Stimulated activated CD4-positive, alpha-beta T cell treated with anti-CD3 and anti-CD28 coated beads, Interleukin-1b, Interleukin-23, amount 100 ng/mL, for 1 hour (primary cell): ENCODE results near the gene PGAM5.
"Not testable (repeated sequence)": the region's sequence is repeated elsewhere in the genome, so short reads cannot be mapped to it uniquely, and the experiment has no call there.

Experiments used
- DNase-seq, 2 donors: peaks; one replicate each; pipeline ENCODE4 v3.0.0-alpha.2; 2020; ENCODE audit warnings: low read depth in 2 of 2

PGAM5 gene

DNA sequence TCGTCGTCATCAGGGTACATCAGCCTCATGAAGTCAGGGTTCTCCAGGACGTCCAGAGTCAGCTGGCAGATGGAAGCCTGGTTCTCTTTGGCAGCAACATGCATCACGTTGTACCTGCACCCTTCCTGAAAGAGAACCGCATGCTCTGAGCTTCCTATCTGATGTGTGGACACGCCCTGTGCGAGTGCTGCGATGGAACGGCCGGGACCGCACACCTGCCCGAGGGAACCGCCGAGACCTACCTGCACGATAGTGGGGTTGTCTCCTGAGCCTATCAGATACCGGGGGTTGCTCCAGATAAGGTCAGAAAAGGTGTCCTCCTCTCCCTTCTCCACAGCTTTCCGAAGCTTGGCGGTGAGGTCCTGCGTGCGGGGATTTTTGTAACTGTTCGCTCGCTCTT, 37.3 kb downstream of the PGAM5 start:
- DNase-seq = no peak

GRCh38 chr12:132748319-132748718, 37.7 kb downstream of the PGAM5 start:
- DNase-seq = no peak

- DNase-seq = not testable (repeated sequence)
Measured at GRCh38 chr12:132753670-132754069, 43.0 kb downstream of the PGAM5 start.

GRCh38 chr12:132754160-132754932, 43.7 kb downstream of the PGAM5 start:
- no peak for DNase-seq

DNA sequence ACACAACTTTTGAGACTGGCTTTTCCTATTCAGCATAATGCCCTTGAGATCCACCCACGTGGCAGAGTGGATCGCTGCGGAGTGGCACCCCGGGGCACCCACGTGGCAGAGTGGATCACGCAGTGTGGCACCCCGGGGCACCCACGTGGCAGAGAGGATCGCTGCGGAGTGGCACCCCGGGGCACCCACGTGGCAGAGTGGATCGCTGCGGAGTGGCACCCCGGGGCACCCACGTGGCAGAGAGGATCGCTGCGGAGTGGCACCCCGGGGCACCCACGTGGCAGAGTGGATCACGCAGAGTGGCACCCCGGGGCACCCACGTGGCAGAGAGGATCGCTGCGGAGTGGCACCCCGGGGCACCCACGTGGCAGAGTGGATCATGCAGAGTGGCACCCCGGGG, 48.2 kb downstream of the PGAM5 start:
- DNase-seq = not testable (repeated sequence)

DNA sequence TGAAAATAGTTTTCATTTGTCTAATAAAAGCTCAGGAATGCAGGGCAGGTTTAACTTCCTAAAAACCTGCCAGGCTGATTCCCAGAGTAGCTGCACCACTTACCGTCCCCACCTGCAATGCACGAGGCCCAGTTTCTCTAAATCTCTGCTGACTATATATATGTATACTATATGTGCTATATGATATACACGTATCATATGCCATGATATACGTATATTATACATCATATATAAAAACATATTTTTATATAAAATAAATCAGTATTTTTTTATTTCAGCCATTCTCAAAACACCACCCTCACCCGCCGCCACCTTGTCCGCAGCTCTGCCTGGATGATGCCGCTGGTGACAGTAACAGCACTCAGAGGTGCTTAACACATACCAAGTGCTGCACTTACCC, 48.7 kb downstream of the PGAM5 start:
- no peak for DNase-seq

DNA sequence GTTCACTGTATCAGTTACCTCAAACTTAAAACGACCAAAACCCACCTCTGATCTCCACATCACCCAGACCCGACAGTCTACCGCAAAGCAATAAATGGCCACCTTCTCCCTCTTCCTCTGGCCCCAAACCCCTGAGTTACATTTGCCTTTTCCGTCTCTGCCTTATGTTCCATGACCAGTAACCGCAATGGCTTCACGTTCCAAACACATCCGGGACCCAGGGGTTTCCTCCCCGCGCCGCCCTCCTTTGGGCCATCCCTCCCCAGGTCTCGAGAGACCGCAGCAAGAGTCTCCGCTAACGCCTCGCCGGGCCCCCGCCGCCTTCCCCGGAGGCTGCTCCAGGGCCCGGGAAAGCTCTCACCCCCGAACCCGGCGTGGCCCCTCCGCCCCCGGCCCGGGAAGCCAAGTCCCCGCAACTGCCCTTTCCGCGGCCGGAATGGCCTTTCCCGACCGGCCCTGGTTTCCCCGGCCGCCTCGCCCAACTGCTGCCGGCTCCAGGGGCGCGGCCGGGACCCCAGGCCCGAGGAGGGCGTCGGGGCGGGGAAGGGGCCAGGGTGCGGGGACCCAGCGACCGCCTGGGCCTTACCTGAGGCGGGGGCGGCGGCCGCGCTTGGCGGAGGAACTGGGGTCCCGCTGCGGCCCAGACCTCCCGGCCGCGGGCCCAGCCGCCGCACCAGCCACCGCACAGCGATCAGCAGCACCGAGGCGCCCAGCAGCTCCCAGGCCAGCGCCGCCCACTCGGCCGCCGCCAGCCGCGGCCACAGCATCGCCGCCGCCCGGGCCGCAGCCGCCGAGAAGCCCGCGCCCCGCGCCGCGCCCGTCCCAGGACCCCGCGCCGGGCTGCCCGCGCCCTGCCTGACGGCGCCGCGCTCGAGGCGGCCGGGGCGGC, 50.6 kb downstream of the PGAM5 start, which contains the start of gene ANKLE2:
Gene ANKLE2 (minus strand): TSS at position 801 of the 889 bp plus-strand sequence. CDS start 34 bp downstream, at position 767.
- peak; percentile 27 to 61 for DNase-seq

DNA sequence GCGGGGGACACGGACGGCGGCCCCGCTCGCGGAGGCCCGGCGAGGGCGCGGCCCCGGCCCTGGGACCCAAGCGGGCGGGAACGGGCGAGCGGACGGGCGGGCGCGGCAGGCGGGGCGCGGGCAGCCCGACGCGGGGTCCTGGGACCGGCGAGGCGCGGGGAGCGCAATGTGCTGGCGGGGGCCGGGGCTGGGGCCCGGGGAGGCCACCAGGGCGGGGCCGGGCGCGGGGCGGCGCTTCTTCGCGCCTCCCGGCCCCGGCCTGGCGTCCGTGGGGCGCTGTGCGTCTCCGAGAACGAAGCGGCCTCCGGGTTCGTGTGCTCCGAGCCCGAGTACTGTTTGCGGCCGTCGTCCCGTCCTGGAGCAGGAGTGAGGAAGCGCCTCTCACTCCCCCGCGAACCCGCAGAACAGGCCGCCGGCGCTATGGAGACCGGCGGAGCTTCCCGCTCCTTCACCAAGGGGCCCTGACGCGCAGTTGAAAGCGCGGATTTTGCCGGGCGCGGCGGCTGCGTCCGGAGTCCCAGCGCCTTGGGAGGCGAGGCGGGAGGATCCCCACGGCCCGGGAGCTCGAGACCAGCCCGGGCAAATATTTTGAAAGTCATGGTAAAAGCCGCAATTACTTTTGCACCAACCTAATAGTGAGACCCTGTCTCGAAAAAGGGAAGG, 51.4 kb downstream of the PGAM5 start:
- DNase-seq = peak; percentile 71 to 72

GRCh38 chr12:132764231-132764630, 53.6 kb downstream of the PGAM5 start:
- DNase-seq = no peak

DNA sequence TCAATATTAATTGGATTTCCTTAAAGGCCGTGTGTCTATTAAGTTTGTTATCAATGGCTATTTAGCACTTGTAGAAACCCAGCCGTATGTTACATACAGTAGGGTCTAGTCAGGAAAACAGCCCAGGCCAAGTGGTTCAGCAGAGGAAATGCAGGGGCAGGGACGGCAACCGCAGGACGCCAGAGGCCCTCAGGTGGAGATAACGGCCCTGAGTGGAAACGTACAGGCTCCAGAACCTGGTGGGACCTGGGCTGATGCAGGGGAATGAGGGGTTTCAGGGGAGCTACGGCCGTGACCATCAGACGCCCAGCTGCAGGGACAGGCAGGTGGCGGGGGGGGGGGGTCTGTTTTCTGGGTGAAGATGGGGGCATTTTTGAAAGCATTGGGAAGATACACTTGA, 54.7 kb downstream of the PGAM5 start:
- DNase-seq = no peak

- DNase-seq = no peak
Measured at GRCh38 chr12:132766380-132767085, 55.9 kb downstream of the PGAM5 start.

- no peak for DNase-seq
Measured at GRCh38 chr12:132771126-132771838, 60.6 kb downstream of the PGAM5 start.
